Measurements from ENCODE around the gene DCP1A. TPM values are rescaled to one million over a fixed set of nuclear protein-coding genes. Genes with fewer than 3 reads are reported as not detected.
"Not testable (repeated sequence)": the region's sequence is repeated elsewhere in the genome, so short reads cannot be mapped to it uniquely, and the experiment has no call there.

DCP1A gene
- polyA plus RNA-seq, 2 donors: 4.3 to 4.6 TPM

DNA sequence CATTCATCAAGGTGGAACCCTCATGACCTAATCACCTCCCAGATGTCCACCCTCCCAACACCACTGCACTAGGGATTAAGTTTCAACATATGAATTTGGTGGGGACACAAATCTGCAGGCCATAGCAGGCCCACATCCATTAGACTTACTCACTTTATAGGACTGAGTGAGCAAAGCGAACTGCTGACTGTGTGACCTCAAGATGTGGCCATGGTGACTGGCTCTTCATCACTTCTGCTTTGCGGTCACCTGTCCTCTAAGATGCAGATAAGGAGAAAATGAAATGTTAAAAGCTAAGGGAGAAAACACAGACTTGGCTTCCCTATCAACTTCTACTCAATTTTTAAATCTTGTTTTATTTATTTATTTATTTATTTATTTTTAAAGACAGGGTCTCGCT lies 14.5 kb upstream of the DCP1A start:
- no peaks in the 10 kb centered on the region for H3K4me1 ChIP-seq (ENCODE audit: control insufficient read depth in 2 of 2, insufficient read depth in 2 of 2, low read length in 1 of 2)
- H3K27ac ChIP-seq (ENCODE audit: low read depth in 2 of 2, low read length in 1 of 2): no peak overlapping the region
- no peaks in the 10 kb centered on the region for H3K36me3 ChIP-seq (ENCODE audit: control insufficient read depth in 2 of 2, insufficient read depth in 2 of 2, low read length in 1 of 2)
- WGBS, 2 donors: 92 to 93% methylated on average over 3 of the region's 3 CpGs
- no peak overlapping the region for H3K4me3 ChIP-seq (ENCODE audit: low read depth in 1 of 2, low read length in 2 of 2)
- no peaks in the 10 kb centered on the region for H3K9me3 ChIP-seq (ENCODE audit: control insufficient read depth in 2 of 2, insufficient read depth in 1 of 2, low read depth in 1 of 2, low read length in 1 of 2)
- no peaks in the 10 kb centered on the region for H3K27me3 ChIP-seq (ENCODE audit: control insufficient read depth in 1 of 2, insufficient read depth in 2 of 2, low read length in 2 of 2)

DNA sequence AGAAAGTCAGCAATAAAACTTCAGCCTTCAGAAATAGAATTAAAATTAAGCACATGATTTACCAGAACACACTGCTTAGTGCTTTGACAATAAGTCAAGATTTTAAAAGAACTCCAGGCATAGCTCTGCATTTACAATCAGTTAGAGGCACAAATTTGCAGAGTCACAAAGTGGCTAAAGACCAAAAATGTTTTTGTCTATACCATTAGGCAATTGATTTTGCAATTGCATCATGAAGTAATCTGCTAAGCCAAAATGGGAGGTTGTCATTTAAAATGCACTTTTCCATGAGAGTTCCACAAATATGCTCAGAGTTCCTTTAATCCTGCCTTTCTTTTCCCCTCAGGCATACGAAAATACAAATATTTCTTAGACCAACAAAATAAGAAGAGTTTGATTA lies 10.1 kb upstream of the DCP1A start:
- no peaks in the 10 kb centered on the region for H3K4me1 ChIP-seq (ENCODE audit: control insufficient read depth in 2 of 2, insufficient read depth in 2 of 2, low read length in 1 of 2)
- H3K9me3 ChIP-seq (ENCODE audit: control insufficient read depth in 2 of 2, insufficient read depth in 1 of 2, low read depth in 1 of 2, low read length in 1 of 2): no peaks in the 10 kb centered on the region
- no peak overlapping the region for H3K27ac ChIP-seq (ENCODE audit: low read depth in 2 of 2, low read length in 1 of 2)
- H3K4me3 ChIP-seq (ENCODE audit: low read depth in 1 of 2, low read length in 2 of 2): no peak overlapping the region
- no peaks in the 10 kb centered on the region for H3K36me3 ChIP-seq (ENCODE audit: control insufficient read depth in 2 of 2, insufficient read depth in 2 of 2, low read length in 1 of 2)
- WGBS, 2 donors: 58 to 86% methylated on average over 1 of the region's 1 CpG
- no peaks in the 10 kb centered on the region for H3K27me3 ChIP-seq (ENCODE audit: control insufficient read depth in 1 of 2, insufficient read depth in 2 of 2, low read length in 2 of 2)

DNA sequence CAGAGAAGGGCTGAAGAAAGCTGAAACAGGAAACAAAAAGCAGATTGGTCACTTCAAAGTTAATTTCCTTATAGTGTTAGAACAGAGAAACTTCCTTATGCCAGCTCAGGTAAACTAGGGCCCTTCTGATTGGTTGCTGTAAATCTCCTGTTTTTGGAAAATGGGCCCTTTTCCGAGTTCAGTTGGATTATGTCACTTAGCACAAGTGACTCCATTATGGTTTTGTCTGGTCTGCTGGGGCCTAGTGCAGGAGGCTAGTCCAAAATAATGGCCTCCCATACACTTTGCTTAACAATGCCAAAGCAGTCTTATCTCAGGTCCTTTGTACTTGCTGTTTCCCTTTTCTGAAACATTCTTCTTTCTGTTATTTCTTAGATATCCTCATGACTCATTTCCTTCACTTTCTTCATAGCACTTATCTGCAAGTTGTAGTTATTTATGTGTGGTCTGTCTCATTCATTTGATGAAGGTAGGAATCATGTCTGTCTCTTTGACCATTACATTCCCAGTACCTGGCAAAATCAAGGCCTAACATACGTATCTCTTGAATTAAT lies 7.7 kb upstream of the DCP1A start:
- H3K9me3 ChIP-seq (ENCODE audit: control insufficient read depth in 2 of 2, insufficient read depth in 1 of 2, low read depth in 1 of 2, low read length in 1 of 2): no peaks in the 10 kb centered on the region

GRCh38 chr3:53353202-53353601 lies 5.9 kb upstream of the DCP1A start:
- Histone ChIP-seq H3K4me1 (ENCODE audit: control insufficient read depth in 2 of 2, insufficient read depth in 2 of 2, low read length in 1 of 2) (no peaks in the 10 kb centered on the region), H3K4me3 (ENCODE audit: low read depth in 1 of 2, low read length in 2 of 2) (no peak overlapping the region), H3K9me3 (ENCODE audit: control insufficient read depth in 2 of 2, insufficient read depth in 1 of 2, low read depth in 1 of 2, low read length in 1 of 2) (no peaks in the 10 kb centered on the region), H3K27ac (ENCODE audit: low read depth in 2 of 2, low read length in 1 of 2) (no peak overlapping the region), H3K27me3 (ENCODE audit: control insufficient read depth in 1 of 2, insufficient read depth in 2 of 2, low read length in 2 of 2) (no peaks in the 10 kb centered on the region), H3K36me3 (ENCODE audit: control insufficient read depth in 2 of 2, insufficient read depth in 2 of 2, low read length in 1 of 2) (no peaks in the 10 kb centered on the region)
- WGBS, 2 donors: 78 to 81% methylated on average over 2 of the region's 2 CpGs

More for the DNA sequence above, 7.7 kb upstream of the DCP1A start:
- Histone ChIP-seq H3K4me1 (ENCODE audit: control insufficient read depth in 2 of 2, insufficient read depth in 2 of 2, low read length in 1 of 2) (no peaks in the 10 kb centered on the region), H3K27me3 (ENCODE audit: control insufficient read depth in 1 of 2, insufficient read depth in 2 of 2, low read length in 2 of 2) (no peaks in the 10 kb centered on the region), H3K4me3 (ENCODE audit: low read depth in 1 of 2, low read length in 2 of 2) (no peak overlapping the region), H3K27ac (ENCODE audit: low read depth in 2 of 2, low read length in 1 of 2) (no peak overlapping the region), H3K36me3 (ENCODE audit: control insufficient read depth in 2 of 2, insufficient read depth in 2 of 2, low read length in 1 of 2) (no peaks in the 10 kb centered on the region)
- WGBS, 2 donors: 85 to 87% methylated on average over 2 of the region's 2 CpGs

- 19 to 21% methylated on average over 3 of the region's 3 CpGs for WGBS, 2 donors
- Histone ChIP-seq H3K36me3 (ENCODE audit: control insufficient read depth in 2 of 2, insufficient read depth in 2 of 2, low read length in 1 of 2) (no peaks in the 10 kb centered on the region), H3K27me3 (ENCODE audit: control insufficient read depth in 1 of 2, insufficient read depth in 2 of 2, low read length in 2 of 2) (no peaks in the 10 kb centered on the region), H3K9me3 (ENCODE audit: control insufficient read depth in 2 of 2, insufficient read depth in 1 of 2, low read depth in 1 of 2, low read length in 1 of 2) (no peaks in the 10 kb centered on the region), H3K4me3 (ENCODE audit: low read depth in 1 of 2, low read length in 2 of 2) (no peak overlapping the region), H3K27ac (ENCODE audit: low read depth in 2 of 2, low read length in 1 of 2) (no peak overlapping the region), H3K4me1 (ENCODE audit: control insufficient read depth in 2 of 2, insufficient read depth in 2 of 2, low read length in 1 of 2) (no peaks in the 10 kb centered on the region)
Observed at GRCh38 chr3:53350652-53351051, 3.3 kb upstream of the DCP1A start.

- 80% methylated on average over 19 of the region's 19 CpGs for WGBS, 2 donors
- not testable (repeated sequence) for H3K9me3 ChIP-seq (ENCODE audit: control insufficient read depth in 2 of 2, insufficient read depth in 1 of 2, low read depth in 1 of 2, low read length in 1 of 2); H3K36me3 ChIP-seq (ENCODE audit: control insufficient read depth in 2 of 2, insufficient read depth in 2 of 2, low read length in 1 of 2); H3K4me1 ChIP-seq (ENCODE audit: control insufficient read depth in 2 of 2, insufficient read depth in 2 of 2, low read length in 1 of 2); H3K27me3 ChIP-seq (ENCODE audit: control insufficient read depth in 1 of 2, insufficient read depth in 2 of 2, low read length in 2 of 2)
- H3K27ac ChIP-seq (ENCODE audit: low read depth in 2 of 2, low read length in 1 of 2): peak overlapping the region; percentile 96
- H3K4me3 ChIP-seq (ENCODE audit: low read depth in 1 of 2, low read length in 2 of 2): peak overlapping the region; percentile 91 to 99
Observed at GRCh38 chr3:53348118-53348517, 775 bp upstream of the DCP1A start.

DNA sequence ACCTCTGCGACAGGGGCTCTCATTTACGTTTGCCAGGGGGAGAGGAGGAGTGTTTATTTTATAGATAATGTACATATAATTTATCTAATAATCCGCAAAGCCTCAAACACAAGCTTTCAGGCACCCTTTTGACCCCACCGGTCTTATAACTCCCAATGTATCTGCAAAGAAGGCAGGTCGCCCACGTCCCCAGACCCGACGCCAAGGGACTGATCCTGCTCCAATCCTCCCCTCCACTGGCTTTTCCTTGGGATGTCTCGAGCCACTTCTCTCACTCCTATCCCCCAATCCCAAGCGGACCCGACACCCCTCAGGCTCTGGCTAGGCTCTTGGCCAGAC lies 452 bp downstream of the DCP1A start:
- H3K27ac ChIP-seq (ENCODE audit: low read depth in 2 of 2, low read length in 1 of 2): peak overlapping the region; percentile 90 to 94
- H3K36me3 ChIP-seq (ENCODE audit: control insufficient read depth in 2 of 2, insufficient read depth in 2 of 2, low read length in 1 of 2): no peaks in the 10 kb centered on the region
- H3K27me3 ChIP-seq (ENCODE audit: control insufficient read depth in 1 of 2, insufficient read depth in 2 of 2, low read length in 2 of 2): no peaks in the 10 kb centered on the region
- H3K4me1 ChIP-seq (ENCODE audit: control insufficient read depth in 2 of 2, insufficient read depth in 2 of 2, low read length in 1 of 2): no peaks in the 10 kb centered on the region
- H3K9me3 ChIP-seq (ENCODE audit: control insufficient read depth in 2 of 2, insufficient read depth in 1 of 2, low read depth in 1 of 2, low read length in 1 of 2): no peaks in the 10 kb centered on the region
- 0% methylated on average over 11 of the region's 11 CpGs for WGBS, 2 donors
- H3K4me3 ChIP-seq (ENCODE audit: low read depth in 1 of 2, low read length in 2 of 2): peak overlapping the region; percentile 91 to 99

DNA sequence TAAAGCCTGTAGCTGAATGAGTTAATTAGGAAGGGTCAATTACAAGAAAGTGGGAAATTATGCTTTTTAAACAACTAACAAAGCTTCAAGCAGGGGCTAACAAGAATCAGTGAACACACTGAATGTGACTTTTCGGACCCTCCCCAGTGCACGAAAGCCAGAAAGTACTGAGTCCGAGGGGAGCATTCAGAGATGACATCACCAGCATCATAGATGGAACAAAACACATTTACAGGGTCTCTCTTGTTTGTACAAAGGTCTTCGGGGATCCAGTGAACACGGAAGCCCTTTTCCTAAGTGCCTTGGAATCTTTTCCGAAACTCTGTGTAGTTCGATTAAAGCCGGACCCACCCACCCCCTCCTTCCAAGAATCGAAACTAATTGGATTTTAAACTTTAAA lies 829 bp downstream of the DCP1A start:
- Histone ChIP-seq H3K36me3 (ENCODE audit: control insufficient read depth in 2 of 2, insufficient read depth in 2 of 2, low read length in 1 of 2) (no peaks in the 10 kb centered on the region), H3K27me3 (ENCODE audit: control insufficient read depth in 1 of 2, insufficient read depth in 2 of 2, low read length in 2 of 2) (no peaks in the 10 kb centered on the region), H3K4me3 (ENCODE audit: low read depth in 1 of 2, low read length in 2 of 2) (peak overlapping the region; percentile 91 to 99), H3K27ac (ENCODE audit: low read depth in 2 of 2, low read length in 1 of 2) (peak overlapping the region in 1 of 2 donors; percentile 15), H3K4me1 (ENCODE audit: control insufficient read depth in 2 of 2, insufficient read depth in 2 of 2, low read length in 1 of 2) (no peaks in the 10 kb centered on the region), H3K9me3 (ENCODE audit: control insufficient read depth in 2 of 2, insufficient read depth in 1 of 2, low read depth in 1 of 2, low read length in 1 of 2) (no peaks in the 10 kb centered on the region)
- 0 to 1% methylated on average over 9 of the region's 9 CpGs for WGBS, 2 donors

GRCh38 chr3:53342353-53342752 lies 5.0 kb downstream of the DCP1A start:
- Histone ChIP-seq H3K9me3 (ENCODE audit: control insufficient read depth in 2 of 2, insufficient read depth in 1 of 2, low read depth in 1 of 2, low read length in 1 of 2) (no peaks in the 10 kb centered on the region), H3K36me3 (ENCODE audit: control insufficient read depth in 2 of 2, insufficient read depth in 2 of 2, low read length in 1 of 2) (no peaks in the 10 kb centered on the region), H3K4me1 (ENCODE audit: control insufficient read depth in 2 of 2, insufficient read depth in 2 of 2, low read length in 1 of 2) (no peaks in the 10 kb centered on the region), H3K27ac (ENCODE audit: low read depth in 2 of 2, low read length in 1 of 2) (no peak overlapping the region), H3K27me3 (ENCODE audit: control insufficient read depth in 1 of 2, insufficient read depth in 2 of 2, low read length in 2 of 2) (no peaks in the 10 kb centered on the region), H3K4me3 (ENCODE audit: low read depth in 1 of 2, low read length in 2 of 2) (no peak overlapping the region)
- WGBS, 2 donors: 47 to 55% methylated on average over 3 of the region's 3 CpGs

GRCh38 chr3:53337167-53337940 lies 10.0 kb downstream of the DCP1A start:
- no peaks in the 10 kb centered on the region for H3K27me3 ChIP-seq (ENCODE audit: control insufficient read depth in 1 of 2, insufficient read depth in 2 of 2, low read length in 2 of 2)
- 72 to 73% methylated on average over 2 of the region's 2 CpGs for WGBS, 2 donors
- no peaks in the 10 kb centered on the region for H3K4me1 ChIP-seq (ENCODE audit: control insufficient read depth in 2 of 2, insufficient read depth in 2 of 2, low read length in 1 of 2)
- no peaks in the 10 kb centered on the region for H3K9me3 ChIP-seq (ENCODE audit: control insufficient read depth in 2 of 2, insufficient read depth in 1 of 2, low read depth in 1 of 2, low read length in 1 of 2)
- no peak overlapping the region for H3K4me3 ChIP-seq (ENCODE audit: low read depth in 1 of 2, low read length in 2 of 2)
- peaks cover 3% of the 10 kb centered on the region in 2 donors for H3K36me3 ChIP-seq (ENCODE audit: control insufficient read depth in 2 of 2, insufficient read depth in 2 of 2, low read length in 1 of 2)
- H3K27ac ChIP-seq (ENCODE audit: low read depth in 2 of 2, low read length in 1 of 2): no peak overlapping the region

All from esophagus (tissue), 2 donors.